Measurements from ENCODE around the gene ZNF497. TPM values are rescaled to one million over a fixed set of nuclear protein-coding genes. Genes with fewer than 3 reads are reported as not detected.
A peak's percentile ranks its signal among the peaks of the same experiment; 100 is the strongest.

The ZNF497 gene
- total and polyA plus RNA-seq, 2 of the 13 experiments (the other 11 are each of a cell fraction or from before 2014, with no cell fraction given) = 1.5 to 1.9 TPM

DNA sequence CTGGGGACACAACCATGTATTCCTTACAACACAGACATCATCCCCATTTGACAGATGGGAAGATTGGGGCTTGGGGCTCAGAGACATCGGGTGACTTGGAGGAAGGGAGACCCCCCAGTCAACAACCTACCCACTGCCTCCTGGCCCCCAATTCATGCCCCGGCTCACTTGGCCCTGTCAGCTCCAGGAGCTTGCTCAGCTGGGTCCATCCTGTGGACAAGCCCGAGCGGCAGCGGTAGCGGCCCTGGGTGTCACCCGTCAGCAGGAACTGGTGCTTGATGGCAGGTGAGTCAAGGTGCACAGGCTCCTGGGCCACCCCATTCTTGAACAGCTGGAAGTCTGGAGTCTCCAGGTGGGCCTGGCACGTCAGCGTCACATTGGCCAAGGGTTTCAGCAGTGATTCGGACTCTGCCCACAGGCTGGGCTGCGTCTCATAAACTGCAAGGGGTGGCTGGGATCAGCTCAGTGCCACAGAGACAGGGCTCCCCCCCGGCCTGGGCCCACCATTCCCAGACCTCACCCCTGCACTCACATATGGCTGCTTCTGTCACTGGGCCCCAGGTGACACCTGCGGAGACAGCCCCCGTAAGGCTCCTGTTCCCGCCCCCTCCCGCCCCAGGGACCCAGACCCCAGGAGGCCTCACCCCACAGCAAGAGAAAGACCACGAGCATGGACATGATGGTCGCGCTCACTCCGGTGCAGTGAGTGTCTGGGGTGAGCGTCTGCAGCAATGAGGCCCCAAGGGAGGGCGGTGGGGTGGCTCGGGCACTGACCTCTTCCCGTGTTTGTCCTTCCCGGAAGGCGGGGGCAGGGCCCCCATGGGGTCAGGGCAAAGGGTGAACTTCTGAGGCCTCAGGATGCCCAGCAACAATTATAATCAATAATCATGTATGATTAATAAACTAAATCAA lies 9.5 kb downstream of the ZNF497 start, which contains the start of gene A1BG (continued):
- peak; percentile 98 for TF ChIP-seq ZSCAN25 (CRISPR knock-in tag; IDR thresholded peaks at IDR 0.05)
- TF ChIP-seq, protein P1, sequence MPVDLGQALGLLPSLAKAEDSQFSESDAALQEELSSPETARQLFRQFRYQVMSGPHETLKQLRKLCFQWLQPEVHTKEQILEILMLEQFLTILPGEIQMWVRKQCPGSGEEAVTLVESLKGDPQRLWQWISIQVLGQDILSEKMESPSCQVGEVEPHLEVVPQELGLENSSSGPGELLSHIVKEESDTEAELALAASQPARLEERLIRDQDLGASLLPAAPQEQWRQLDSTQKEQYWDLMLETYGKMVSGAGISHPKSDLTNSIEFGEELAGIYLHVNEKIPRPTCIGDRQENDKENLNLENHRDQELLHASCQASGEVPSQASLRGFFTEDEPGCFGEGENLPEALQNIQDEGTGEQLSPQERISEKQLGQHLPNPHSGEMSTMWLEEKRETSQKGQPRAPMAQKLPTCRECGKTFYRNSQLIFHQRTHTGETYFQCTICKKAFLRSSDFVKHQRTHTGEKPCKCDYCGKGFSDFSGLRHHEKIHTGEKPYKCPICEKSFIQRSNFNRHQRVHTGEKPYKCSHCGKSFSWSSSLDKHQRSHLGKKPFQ (CRISPR knock-in tag; IDR thresholded peaks at IDR 0.05; ENCODE audit: insufficient replicate concordance) = no peak
- TF ChIP-seq RFX1 (IDR thresholded peaks at IDR 0.05) = no peak
- peak; percentile 60 for TF ChIP-seq FOXA3 (CRISPR knock-in tag; IDR thresholded peaks at IDR 0.05)
- TF ChIP-seq, protein P2, sequence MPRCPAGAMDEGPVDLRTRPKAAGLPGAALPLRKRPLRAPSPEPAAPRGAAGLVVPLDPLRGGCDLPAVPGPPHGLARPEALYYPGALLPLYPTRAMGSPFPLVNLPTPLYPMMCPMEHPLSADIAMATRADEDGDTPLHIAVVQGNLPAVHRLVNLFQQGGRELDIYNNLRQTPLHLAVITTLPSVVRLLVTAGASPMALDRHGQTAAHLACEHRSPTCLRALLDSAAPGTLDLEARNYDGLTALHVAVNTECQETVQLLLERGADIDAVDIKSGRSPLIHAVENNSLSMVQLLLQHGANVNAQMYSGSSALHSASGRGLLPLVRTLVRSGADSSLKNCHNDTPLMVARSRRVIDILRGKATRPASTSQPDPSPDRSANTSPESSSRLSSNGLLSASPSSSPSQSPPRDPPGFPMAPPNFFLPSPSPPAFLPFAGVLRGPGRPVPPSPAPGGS (CRISPR knock-in tag; IDR thresholded peaks at IDR 0.05) = 0 out of 2 replicates have a peak, but pooled peaks have one; percentile 38
- TF ChIP-seq U2AF1 (optimal IDR thresholded peaks at IDR 0.05; ENCODE audit: low read depth, low read length) = no peak
- TF ChIP-seq NR2F2 (IDR thresholded peaks at IDR 0.05; ENCODE audit: borderline replicate concordance, low read depth) = peak; percentile 90
- no peak for TF ChIP-seq ZNF883 (CRISPR knock-in tag; IDR thresholded peaks at IDR 0.05; ENCODE audit: not compliant biosample characterization)
- TF ChIP-seq ZNF552 (CRISPR knock-in tag; IDR thresholded peaks at IDR 0.05; ENCODE audit: borderline replicate concordance) = no peak
- peak; percentile 80 for TF ChIP-seq HNF4A (CRISPR knock-in tag; IDR thresholded peaks at IDR 0.05)
- no peak for TF ChIP-seq ZNF547 (CRISPR knock-in tag; IDR thresholded peaks at IDR 0.05)
- no peak for TF ChIP-seq ZNF569 (CRISPR knock-in tag; IDR thresholded peaks at IDR 0.05; ENCODE audit: borderline replicate concordance)
- TF ChIP-seq HOXA7 (CRISPR knock-in tag; IDR thresholded peaks at IDR 0.05) = no peak
- no peak for TF ChIP-seq BHLHE40 (IDR thresholded peaks at IDR 0.05; ENCODE audit: low read length)
- TF ChIP-seq, protein P3, sequence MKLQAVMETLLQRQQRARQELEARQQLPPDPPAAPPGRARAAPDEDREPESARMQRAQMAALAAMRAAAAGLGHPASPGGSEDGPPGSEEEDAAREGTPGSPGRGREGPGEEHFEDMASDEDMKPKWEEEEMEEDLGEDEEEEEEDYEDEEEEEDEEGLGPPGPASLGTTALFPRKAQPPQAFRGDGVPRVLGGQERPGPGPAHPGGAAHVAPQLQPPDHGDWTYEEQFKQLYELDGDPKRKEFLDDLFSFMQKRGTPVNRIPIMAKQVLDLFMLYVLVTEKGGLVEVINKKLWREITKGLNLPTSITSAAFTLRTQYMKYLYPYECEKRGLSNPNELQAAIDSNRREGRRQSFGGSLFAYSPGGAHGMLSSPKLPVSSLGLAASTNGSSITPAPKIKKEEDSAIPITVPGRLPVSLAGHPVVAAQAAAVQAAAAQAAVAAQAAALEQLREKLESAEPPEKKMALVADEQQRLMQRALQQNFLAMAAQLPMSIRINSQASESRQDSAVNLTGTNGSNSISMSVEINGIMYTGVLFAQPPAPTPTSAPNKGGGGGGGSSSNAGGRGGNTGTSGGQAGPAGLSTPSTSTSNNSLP (IDR thresholded peaks at IDR 0.05; ENCODE audit: low read depth, low read length) = peak; percentile 50; the same call in 1 of the 2 replicates
- TF ChIP-seq SNAPC2 (CRISPR knock-in tag; IDR thresholded peaks at IDR 0.05) = no peak
- TF ChIP-seq, protein P4, sequence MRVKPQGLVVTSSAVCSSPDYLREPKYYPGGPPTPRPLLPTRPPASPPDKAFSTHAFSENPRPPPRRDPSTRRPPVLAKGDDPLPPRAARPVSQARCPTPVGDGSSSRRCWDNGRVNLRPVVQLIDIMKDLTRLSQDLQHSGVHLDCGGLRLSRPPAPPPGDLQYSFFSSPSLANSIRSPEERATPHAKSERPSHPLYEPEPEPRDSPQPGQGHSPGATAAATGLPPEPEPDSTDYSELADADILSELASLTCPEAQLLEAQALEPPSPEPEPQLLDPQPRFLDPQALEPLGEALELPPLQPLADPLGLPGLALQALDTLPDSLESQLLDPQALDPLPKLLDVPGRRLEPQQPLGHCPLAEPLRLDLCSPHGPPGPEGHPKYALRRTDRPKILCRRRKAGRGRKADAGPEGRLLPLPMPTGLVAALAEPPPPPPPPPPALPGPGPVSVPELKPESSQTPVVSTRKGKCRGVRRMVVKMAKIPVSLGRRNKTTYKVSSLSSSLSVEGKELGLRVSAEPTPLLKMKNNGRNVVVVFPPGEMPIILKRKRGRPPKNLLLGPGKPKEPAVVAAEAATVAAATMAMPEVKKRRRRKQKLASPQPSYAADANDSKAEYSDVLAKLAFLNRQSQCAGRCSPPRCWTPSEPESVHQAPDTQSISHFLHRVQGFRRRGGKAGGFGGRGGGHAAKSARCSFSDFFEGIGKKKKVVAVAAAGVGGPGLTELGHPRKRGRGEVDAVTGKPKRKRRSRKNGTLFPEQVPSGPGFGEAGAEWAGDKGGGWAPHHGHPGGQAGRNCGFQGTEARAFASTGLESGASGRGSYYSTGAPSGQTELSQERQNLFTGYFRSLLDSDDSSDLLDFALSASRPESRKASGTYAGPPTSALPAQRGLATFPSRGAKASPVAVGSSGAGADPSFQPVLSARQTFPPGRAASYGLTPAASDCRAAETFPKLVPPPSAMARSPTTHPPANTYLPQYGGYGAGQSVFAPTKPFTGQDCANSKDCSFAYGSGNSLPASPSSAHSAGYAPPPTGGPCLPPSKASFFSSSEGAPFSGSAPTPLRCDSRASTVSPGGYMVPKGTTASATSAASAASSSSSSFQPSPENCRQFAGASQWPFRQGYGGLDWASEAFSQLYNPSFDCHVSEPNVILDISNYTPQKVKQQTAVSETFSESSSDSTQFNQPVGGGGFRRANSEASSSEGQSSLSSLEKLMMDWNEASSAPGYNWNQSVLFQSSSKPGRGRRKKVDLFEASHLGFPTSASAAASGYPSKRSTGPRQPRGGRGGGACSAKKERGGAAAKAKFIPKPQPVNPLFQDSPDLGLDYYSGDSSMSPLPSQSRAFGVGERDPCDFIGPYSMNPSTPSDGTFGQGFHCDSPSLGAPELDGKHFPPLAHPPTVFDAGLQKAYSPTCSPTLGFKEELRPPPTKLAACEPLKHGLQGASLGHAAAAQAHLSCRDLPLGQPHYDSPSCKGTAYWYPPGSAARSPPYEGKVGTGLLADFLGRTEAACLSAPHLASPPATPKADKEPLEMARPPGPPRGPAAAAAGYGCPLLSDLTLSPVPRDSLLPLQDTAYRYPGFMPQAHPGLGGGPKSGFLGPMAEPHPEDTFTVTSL (CRISPR knock-in tag; IDR thresholded peaks at IDR 0.05; ENCODE audit: borderline replicate concordance) = no peak
- TF ChIP-seq SRSF4 (IDR thresholded peaks at IDR 0.05; ENCODE audit: low read depth, low read length, poor library complexity, severe bottlenecking) = no peak
- TF ChIP-seq ZFAT (CRISPR knock-in tag; conservative IDR thresholded peaks at IDR 0.05) = no peak
